ENCODE measurements around the gene MSMB. TPM values are rescaled to one million over a fixed set of nuclear protein-coding genes. Genes with fewer than 3 reads are reported as not detected.
"Not testable (repeated sequence)": the region's sequence is repeated elsewhere in the genome, so short reads cannot be mapped to it uniquely, and the experiment has no call there.

The MSMB gene
- total RNA-seq, 2 experiments from 2014 or later: not detected

DNA sequence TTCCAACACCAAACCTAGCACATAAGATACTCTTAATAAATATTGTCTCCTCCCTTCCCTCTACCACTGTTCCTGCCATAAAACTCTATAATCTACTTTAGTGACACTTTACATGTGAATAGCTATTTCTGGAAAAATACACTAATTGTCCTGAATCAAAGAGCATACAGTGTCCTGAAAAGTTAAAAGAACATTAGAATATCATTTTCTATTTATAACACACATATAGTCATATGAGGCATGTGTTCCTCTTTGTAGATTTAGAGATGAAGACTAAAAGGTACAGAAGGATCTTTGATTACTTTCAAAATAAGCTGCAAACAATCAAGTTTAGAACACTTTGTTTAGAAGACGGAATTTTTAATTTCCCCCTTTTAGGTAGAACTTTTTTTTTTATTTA is 29.3 kb downstream of the MSMB start:
- no peak overlapping the region for H3K27ac Mint-ChIP-seq
- ATAC-seq: no peak
- H3K4me3 Mint-ChIP-seq: no peak overlapping the region
- peaks cover 43% of the 10 kb centered on the region for H3K36me3 Mint-ChIP-seq (ENCODE audit: low read depth)
- H3K4me1 Mint-ChIP-seq (ENCODE audit: low read depth): peaks cover 35% of the 10 kb centered on the region
- ChIA-PET CTCF (interaction anchor here (1.1 to 7.2 kb wide), 2 partner anchors 8 to 12 kb away, joined by 3 to 52 read pairs; partner anchors contain the start of gene NCOA4), POLR2A (no interaction called here)
- DNase-seq: no peak
- no peaks in the 10 kb centered on the region for H3K9me3 Mint-ChIP-seq (ENCODE audit: insufficient read depth)
- no peaks in the 10 kb centered on the region for H3K27me3 Mint-ChIP-seq (ENCODE audit: low read depth)

- no peak overlapping the region for H3K27ac Mint-ChIP-seq
- DNase-seq (no peak), ATAC-seq (no peak)
- POLR2A ChIA-PET: no interaction called here
- CTCF ChIA-PET: interaction anchor here (1.1 to 7.2 kb wide), 2 partner anchors 8 to 13 kb away, joined by 3 to 52 read pairs; partner anchors contain the start of gene NCOA4
- H3K9me3 Mint-ChIP-seq (ENCODE audit: insufficient read depth): no peaks in the 10 kb centered on the region
- peaks cover 46% of the 10 kb centered on the region for H3K36me3 Mint-ChIP-seq (ENCODE audit: low read depth)
- H3K4me3 Mint-ChIP-seq: no peak overlapping the region
- H3K27me3 Mint-ChIP-seq (ENCODE audit: low read depth): no peaks in the 10 kb centered on the region
- H3K4me1 Mint-ChIP-seq (ENCODE audit: low read depth): peaks cover 31% of the 10 kb centered on the region
These were observed 29.9 kb downstream of the MSMB start for GRCh38 chr10:46016190-46016589.

GRCh38 chr10:46014683-46015405 is 31.2 kb downstream of the MSMB start:
- CTCF ChIA-PET: interaction anchor here (0.8 to 7.2 kb wide), 2 partner anchors 14 kb away, joined by 3 to 52 read pairs; partner anchors contain the start of gene NCOA4
- H3K27me3 Mint-ChIP-seq (ENCODE audit: low read depth): no peaks in the 10 kb centered on the region
- POLR2A ChIA-PET: no interaction called here
- ATAC-seq (no peak), DNase-seq (no peak)
- no peak overlapping the region for H3K4me3 Mint-ChIP-seq
- H3K36me3 Mint-ChIP-seq (ENCODE audit: low read depth): peaks cover 57% of the 10 kb centered on the region
- H3K27ac Mint-ChIP-seq: no peak overlapping the region
- no peaks in the 10 kb centered on the region for H3K9me3 Mint-ChIP-seq (ENCODE audit: insufficient read depth)
- peaks cover 19% of the 10 kb centered on the region for H3K4me1 Mint-ChIP-seq (ENCODE audit: low read depth)

GRCh38 chr10:46014206-46014605 is 31.9 kb downstream of the MSMB start:
- POLR2A ChIA-PET: no interaction called here
- no peaks in the 10 kb centered on the region for H3K27me3 Mint-ChIP-seq (ENCODE audit: low read depth)
- peaks cover 13% of the 10 kb centered on the region for H3K4me1 Mint-ChIP-seq (ENCODE audit: low read depth)

DNA sequence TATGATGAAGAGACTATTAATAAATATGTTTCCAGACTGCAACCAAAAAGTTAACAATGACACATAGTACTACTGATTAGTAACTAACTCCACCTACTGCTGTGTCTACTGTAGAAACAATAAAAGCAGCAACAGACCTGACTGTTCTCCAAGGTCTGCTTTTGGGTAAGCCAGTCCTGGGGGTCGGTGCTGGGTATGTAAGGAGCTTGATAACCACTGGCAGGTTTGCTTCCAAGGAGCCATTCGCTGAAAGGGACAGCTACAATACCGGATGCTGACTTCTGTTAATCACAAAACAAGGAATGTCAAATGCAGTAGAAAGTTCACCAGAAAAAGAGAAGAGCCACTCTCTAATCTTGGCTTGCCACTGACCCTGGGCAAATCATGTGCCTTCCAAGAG is 33.3 kb downstream of the MSMB start:
- H3K4me1 Mint-ChIP-seq (ENCODE audit: low read depth): peaks cover 4% of the 10 kb centered on the region
- ATAC-seq (no peak), DNase-seq (no peak)
- ChIA-PET CTCF (interaction anchor here (1.0 kb wide), 1 partner anchor 16 kb away, joined by 5 read pairs; no protein-coding TSS in a partner anchor), POLR2A (no interaction called here)
- no peak overlapping the region for H3K4me3 Mint-ChIP-seq
- no peaks in the 10 kb centered on the region for H3K9me3 Mint-ChIP-seq (ENCODE audit: insufficient read depth)
- no peak overlapping the region for H3K27ac Mint-ChIP-seq
- no peaks in the 10 kb centered on the region for H3K27me3 Mint-ChIP-seq (ENCODE audit: low read depth)
- H3K36me3 Mint-ChIP-seq (ENCODE audit: low read depth): peaks cover 67% of the 10 kb centered on the region

More at GRCh38 chr10:46014206-46014605, 31.9 kb downstream of the MSMB start:
- DNase-seq (no peak), ATAC-seq (no peak)
- Mint-ChIP-seq H3K27ac (no peak overlapping the region), H3K4me3 (no peak overlapping the region), H3K9me3 (ENCODE audit: insufficient read depth) (no peaks in the 10 kb centered on the region), H3K36me3 (ENCODE audit: low read depth) (peaks cover 58% of the 10 kb centered on the region)
- CTCF ChIA-PET: interaction anchor here (0.8 kb wide), 1 partner anchor 13 kb away, joined by 3 read pairs; no protein-coding TSS in a partner anchor

- CTCF ChIA-PET: interaction anchor here (1.9 kb wide), 1 partner anchor 23 kb away, joined by 5 read pairs; no protein-coding TSS in a partner anchor
- Mint-ChIP-seq H3K4me3 (no peak overlapping the region), H3K36me3 (ENCODE audit: low read depth) (peaks cover 69% of the 10 kb centered on the region), H3K4me1 (ENCODE audit: low read depth) (no peaks in the 10 kb centered on the region), H3K27me3 (ENCODE audit: low read depth) (no peaks in the 10 kb centered on the region), H3K9me3 (ENCODE audit: insufficient read depth) (no peaks in the 10 kb centered on the region), H3K27ac (no peak overlapping the region)
- DNase-seq (no peak), ATAC-seq (no peak)
- POLR2A ChIA-PET: interaction anchor here (1.1 kb wide), 1 partner anchor 34 kb away, joined by 3 read pairs; the partner anchor contains the start of gene TIMM23
These were observed 39.9 kb downstream of the MSMB start for GRCh38 chr10:46006219-46006618.

GRCh38 chr10:46005383-46005782 is 40.7 kb downstream of the MSMB start:
- H3K9me3 Mint-ChIP-seq (ENCODE audit: insufficient read depth): no peaks in the 10 kb centered on the region
- H3K27ac Mint-ChIP-seq: no peak overlapping the region
- no peaks in the 10 kb centered on the region for H3K4me1 Mint-ChIP-seq (ENCODE audit: low read depth)
- ChIA-PET POLR2A (interaction anchor here (1.1 kb wide), 1 partner anchor 33 kb away, joined by 3 read pairs; the partner anchor contains the start of gene TIMM23), CTCF (interaction anchor here (0.8 to 1.9 kb wide), 3 partner anchors 22 to 755 kb away, joined by 4 to 5 read pairs (median 4); no protein-coding TSS in a partner anchor)
- ATAC-seq (no peak), DNase-seq (no peak)
- peaks cover 68% of the 10 kb centered on the region for H3K36me3 Mint-ChIP-seq (ENCODE audit: low read depth)
- no peak overlapping the region for H3K4me3 Mint-ChIP-seq
- no peaks in the 10 kb centered on the region for H3K27me3 Mint-ChIP-seq (ENCODE audit: low read depth)

- no peaks in the 10 kb centered on the region for H3K27me3 Mint-ChIP-seq (ENCODE audit: low read depth)
- DNase-seq (no peak), ATAC-seq (no peak)
- H3K36me3 Mint-ChIP-seq (ENCODE audit: low read depth): peaks cover 69% of the 10 kb centered on the region
- H3K4me3 Mint-ChIP-seq: no peak overlapping the region
- ChIA-PET POLR2A (interaction anchor here (0.6 to 1.1 kb wide), 2 partner anchors 33 to 117 kb away, joined by 3 read pairs; partner anchors contain the start of gene TIMM23), CTCF (interaction anchor here (0.8 to 1.9 kb wide), 3 partner anchors 22 to 755 kb away, joined by 4 to 5 read pairs (median 4); no protein-coding TSS in a partner anchor)
- no peak overlapping the region for H3K27ac Mint-ChIP-seq
- no peaks in the 10 kb centered on the region for H3K9me3 Mint-ChIP-seq (ENCODE audit: insufficient read depth)
- H3K4me1 Mint-ChIP-seq (ENCODE audit: low read depth): no peaks in the 10 kb centered on the region
These were observed 41.1 kb downstream of the MSMB start for GRCh38 chr10:46004963-46005362.

- ATAC-seq: no peak
- CTCF ChIA-PET: no interaction called here
- POLR2A ChIA-PET: interaction anchor here (0.7 kb wide), 1 partner anchor 20 kb away, joined by 3 read pairs; no protein-coding TSS in a partner anchor
- H3K4me3 Mint-ChIP-seq: no peak overlapping the region
- H3K9me3 Mint-ChIP-seq (ENCODE audit: insufficient read depth): no peaks in the 10 kb centered on the region
- peak overlapping the region; percentile 46 for H3K27ac Mint-ChIP-seq
- H3K36me3 Mint-ChIP-seq (ENCODE audit: low read depth): peaks cover 72% of the 10 kb centered on the region
- no peak for DNase-seq
- H3K4me1 Mint-ChIP-seq (ENCODE audit: low read depth): no peaks in the 10 kb centered on the region
- no peaks in the 10 kb centered on the region for H3K27me3 Mint-ChIP-seq (ENCODE audit: low read depth)
These were observed 43.0 kb downstream of the MSMB start for GRCh38 chr10:46002916-46003693.

DNA sequence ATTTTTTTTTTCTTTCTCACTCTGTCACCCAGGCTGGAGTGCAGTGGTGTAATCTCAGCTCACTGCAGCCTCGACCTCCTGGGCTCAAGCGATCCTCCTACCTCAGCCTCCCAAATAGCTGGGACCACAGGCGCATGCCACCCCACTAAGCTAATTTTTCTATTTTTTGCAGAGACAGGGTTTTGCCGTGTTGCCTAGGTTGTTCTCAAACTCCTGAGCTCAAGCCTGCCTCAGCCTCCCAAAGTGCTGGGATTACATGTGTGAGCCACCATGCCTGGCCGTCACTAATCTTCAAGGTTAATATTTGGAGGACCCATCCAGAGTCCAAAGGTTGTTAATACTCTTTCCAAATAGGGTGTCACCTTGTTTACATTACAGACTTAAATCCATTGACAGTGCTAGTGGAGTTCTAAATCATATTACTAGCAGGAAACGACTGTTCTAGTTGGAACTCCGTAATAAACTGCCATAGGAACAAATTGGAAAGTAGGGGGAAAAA is 43.8 kb downstream of the MSMB start:
- ChIA-PET CTCF (interaction anchor here (1.3 kb wide), 1 partner anchor 27 kb away, joined by 5 read pairs; no protein-coding TSS in a partner anchor), POLR2A (interaction anchor here (0.7 kb wide), 2 partner anchors 18 to 20 kb away, joined by 3 to 4 read pairs; no protein-coding TSS in a partner anchor)
- DNase-seq; H3K4me3 Mint-ChIP-seq; H3K4me1 Mint-ChIP-seq (ENCODE audit: low read depth); H3K27me3 Mint-ChIP-seq (ENCODE audit: low read depth); ATAC-seq; H3K9me3 Mint-ChIP-seq (ENCODE audit: insufficient read depth); H3K27ac Mint-ChIP-seq: not testable (repeated sequence)
- peaks cover 71% of the 10 kb centered on the region for H3K36me3 Mint-ChIP-seq (ENCODE audit: low read depth)

DNA sequence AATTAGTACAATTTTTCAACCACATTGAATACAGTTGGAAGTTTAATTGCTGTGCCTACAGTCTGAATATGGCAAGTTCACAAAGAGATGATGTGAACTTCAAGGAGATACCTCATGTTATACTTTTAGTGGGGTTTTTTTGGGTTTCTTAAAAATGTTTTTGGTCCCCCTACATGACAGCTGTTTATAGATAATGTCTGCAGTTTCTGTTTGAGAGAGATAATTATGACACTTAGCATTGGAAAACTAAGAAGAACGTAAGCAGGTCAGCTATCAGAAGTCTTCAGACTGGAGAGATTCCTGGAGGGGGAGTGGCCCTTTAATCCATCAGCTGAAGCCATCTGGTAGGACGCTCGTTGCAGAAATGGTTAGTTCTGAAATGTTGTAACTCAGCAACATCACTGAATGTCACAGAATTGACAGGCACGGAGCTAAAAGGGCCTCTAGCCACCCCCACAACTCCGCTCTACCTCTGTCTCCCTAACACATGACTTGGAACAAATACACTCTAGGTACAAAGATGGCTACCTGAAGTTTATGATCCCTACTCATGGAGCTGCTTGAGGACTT is 44.8 kb downstream of the MSMB start:
- no peak overlapping the region for H3K27ac Mint-ChIP-seq
- no peak for ATAC-seq
- POLR2A ChIA-PET: interaction anchor here (0.6 to 0.7 kb wide), 2 partner anchors 19 to 98 kb away, joined by 4 read pairs; no protein-coding TSS in a partner anchor

More for the DNA sequence above, 44.8 kb downstream of the MSMB start:
- Mint-ChIP-seq H3K36me3 (ENCODE audit: low read depth) (peaks cover 64% of the 10 kb centered on the region), H3K4me1 (ENCODE audit: low read depth) (no peaks in the 10 kb centered on the region), H3K4me3 (no peak overlapping the region), H3K9me3 (ENCODE audit: insufficient read depth) (no peaks in the 10 kb centered on the region), H3K27me3 (ENCODE audit: low read depth) (no peaks in the 10 kb centered on the region)
- DNase-seq: no peak
- CTCF ChIA-PET: interaction anchor here (1.3 to 1.4 kb wide), 2 partner anchors 13 to 28 kb away, joined by 3 to 5 read pairs; no protein-coding TSS in a partner anchor

Measured in activated CD8-positive, alpha-beta T cell treated with anti-CD3 and anti-CD28 coated beads, Interleukin-2, amount 10 ng/mL, durations not matched to agents 7 days and 5 days (primary cell).